IMR-90 (cell line): ENCODE results near the gene SNRNP200.

ENCODE experiments used
- BHLHE40 ChIP-seq: fragments of 150-350 bp; IDR thresholded peaks from 2 replicates; pipeline ENCODE4 v1.6.1; 2016; ENCODE audit warnings: mild to moderate bottlenecking, low read depth, low read length
- CTCF ChIP-seq: conservative IDR thresholded peaks from 2 replicates; pipeline ENCODE4 v1.5.1; 2012; ENCODE audit warnings: mild to moderate bottlenecking, low read depth, low read length, improper control_type of control experiment
- FOS ChIP-seq: fragments of 150-350 bp; IDR thresholded peaks from 2 replicates; pipeline ENCODE4 v1.6.1; 2016; ENCODE audit warnings: low read depth, low read length
- POLR2A ChIP-seq: IDR thresholded peaks from 2 replicates; pipeline ENCODE4 v1.6.1; 2012; ENCODE audit warnings: mild to moderate bottlenecking, low read depth, low read length
- SMC3 ChIP-seq: fragments of 150-350 bp; IDR thresholded peaks from 2 replicates; pipeline ENCODE4 v1.6.1; 2016; ENCODE audit warnings: low read depth, mild to moderate bottlenecking, antibody characterized with exemption, low read length, moderate library complexity

GRCh38 chr2:96317584-96317997 is 12.2 kb upstream of the SNRNP200 start:
- no peak for TF ChIP-seq CTCF
- no peak for TF ChIP-seq POLR2A
- TF ChIP-seq BHLHE40, result no peak
- TF ChIP-seq SMC3, result no peak
- TF ChIP-seq FOS, result no peak
